Measurements from ENCODE around the gene SDC3. TPM values are rescaled to one million over a fixed set of nuclear protein-coding genes. Genes with fewer than 3 reads are reported as not detected.

Gene SDC3
- total RNA-seq, 1 donor from 2014 or later = 0.71 TPM

DNA sequence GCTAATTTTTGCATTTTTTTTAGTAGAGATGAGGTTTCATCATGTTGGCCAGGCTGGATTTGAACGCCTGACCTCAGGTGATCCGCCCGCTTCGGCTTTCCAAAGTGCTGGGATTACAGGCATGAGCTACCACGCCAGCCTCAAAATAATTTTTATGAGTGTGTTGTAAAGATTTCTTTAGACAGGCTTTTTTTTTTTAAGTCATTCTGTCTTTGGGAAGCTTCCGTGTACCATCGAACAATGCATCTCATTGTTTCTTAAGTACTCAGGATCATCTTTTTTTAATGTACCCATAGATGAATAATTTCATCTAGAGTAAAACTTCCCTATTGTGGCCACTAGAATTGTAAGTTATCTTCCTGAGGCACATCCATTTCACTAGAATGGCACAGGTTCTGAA lies 19.6 kb upstream of the SDC3 start:
- H3K4me3 Mint-ChIP-seq = no peak overlapping the region
- ATAC-seq (ENCODE audit: low read depth) = no peak
- intact Hi-C loops (cut with micrococcal nuclease) = loop anchor here (5.0 kb wide), 1 partner anchor 196 kb away; no protein-coding TSS in a partner anchor
- no peak for DNase-seq
- no peaks in the 10 kb centered on the region for H3K9me3 Mint-ChIP-seq
- CTCF ChIA-PET = interaction anchor here (0.7 to 4.6 kb wide), 9 partner anchors 9 to 209 kb away, joined by 3 to 70 read pairs (median 5); no protein-coding TSS in a partner anchor
- H3K4me1 Mint-ChIP-seq = peaks cover 5% of the 10 kb centered on the region
- peaks cover 23% of the 10 kb centered on the region for H3K36me3 Mint-ChIP-seq (ENCODE audit: low read depth)
- TF ChIP-seq, protein P1, sequence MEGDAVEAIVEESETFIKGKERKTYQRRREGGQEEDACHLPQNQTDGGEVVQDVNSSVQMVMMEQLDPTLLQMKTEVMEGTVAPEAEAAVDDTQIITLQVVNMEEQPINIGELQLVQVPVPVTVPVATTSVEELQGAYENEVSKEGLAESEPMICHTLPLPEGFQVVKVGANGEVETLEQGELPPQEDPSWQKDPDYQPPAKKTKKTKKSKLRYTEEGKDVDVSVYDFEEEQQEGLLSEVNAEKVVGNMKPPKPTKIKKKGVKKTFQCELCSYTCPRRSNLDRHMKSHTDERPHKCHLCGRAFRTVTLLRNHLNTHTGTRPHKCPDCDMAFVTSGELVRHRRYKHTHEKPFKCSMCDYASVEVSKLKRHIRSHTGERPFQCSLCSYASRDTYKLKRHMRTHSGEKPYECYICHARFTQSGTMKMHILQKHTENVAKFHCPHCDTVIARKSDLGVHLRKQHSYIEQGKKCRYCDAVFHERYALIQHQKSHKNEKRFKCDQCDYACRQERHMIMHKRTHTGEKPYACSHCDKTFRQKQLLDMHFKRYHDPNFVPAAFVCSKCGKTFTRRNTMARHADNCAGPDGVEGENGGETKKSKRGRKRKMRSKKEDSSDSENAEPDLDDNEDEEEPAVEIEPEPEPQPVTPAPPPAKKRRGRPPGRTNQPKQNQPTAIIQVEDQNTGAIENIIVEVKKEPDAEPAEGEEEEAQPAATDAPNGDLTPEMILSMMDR (IDR thresholded peaks at IDR 0.05) = no peak
- H3K27me3 Mint-ChIP-seq = no peaks in the 10 kb centered on the region
- POLR2A ChIA-PET = no interaction called here
- H3K27ac Mint-ChIP-seq = no peak overlapping the region

DNA sequence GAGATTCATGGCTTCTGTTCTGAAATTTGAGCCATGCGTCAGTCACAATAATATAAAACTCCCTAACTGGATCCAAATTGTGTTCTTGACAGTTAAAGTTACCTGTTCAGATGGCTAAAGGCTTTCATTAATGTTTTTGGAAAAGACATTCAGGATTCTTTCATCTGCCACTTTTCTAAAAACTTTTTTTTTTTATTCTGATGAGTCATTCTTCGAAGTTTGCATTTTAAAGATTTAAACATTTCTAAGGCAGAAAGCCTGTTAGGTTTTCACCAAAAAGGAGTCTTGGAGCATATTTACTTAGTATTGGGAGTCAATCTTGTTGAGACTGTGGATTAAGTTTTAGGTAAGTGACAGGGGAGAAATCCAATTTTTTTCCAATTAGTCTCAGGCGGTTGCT lies 18.9 kb upstream of the SDC3 start:
- Mint-ChIP-seq H3K9me3 (no peaks in the 10 kb centered on the region), H3K27me3 (peaks cover 4% of the 10 kb centered on the region), H3K27ac (no peak overlapping the region), H3K4me1 (no peaks in the 10 kb centered on the region), H3K4me3 (no peak overlapping the region), H3K36me3 (ENCODE audit: low read depth) (peaks cover 15% of the 10 kb centered on the region)
- ATAC-seq (ENCODE audit: low read depth) = no peak
- POLR2A ChIA-PET = no interaction called here
- CTCF ChIA-PET = interaction anchor here (0.7 to 4.6 kb wide), 3 partner anchors 124 to 193 kb away, joined by 3 to 70 read pairs (median 21); no protein-coding TSS in a partner anchor
- no peak for DNase-seq
- intact Hi-C loops (cut with micrococcal nuclease) = loop anchor here (5.0 kb wide), 1 partner anchor 195 kb away; no protein-coding TSS in a partner anchor
- TF ChIP-seq, protein P1 (IDR thresholded peaks at IDR 0.05) = no peak

DNA sequence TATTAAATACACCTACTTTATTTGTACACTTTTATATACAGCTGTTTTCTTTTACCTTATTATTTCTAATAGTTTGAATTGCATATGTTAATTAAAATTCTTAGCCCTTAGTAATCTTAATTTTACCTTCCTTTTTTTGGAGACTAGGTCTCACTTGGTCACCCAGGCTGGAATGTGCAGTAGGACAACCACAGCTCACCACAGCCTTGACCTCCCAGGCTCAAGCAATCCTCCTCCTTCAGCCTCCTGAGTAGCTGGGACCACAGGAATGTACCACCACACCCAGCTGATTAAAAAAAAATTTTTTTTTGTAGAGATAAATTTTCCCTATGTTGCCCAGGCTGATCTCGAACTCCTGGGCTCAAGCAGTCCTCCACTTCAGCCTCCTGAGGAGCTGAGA lies 15.0 kb upstream of the SDC3 start:
- H3K36me3 Mint-ChIP-seq (ENCODE audit: low read depth) = no peaks in the 10 kb centered on the region
- POLR2A ChIA-PET = interaction anchor here (0.7 kb wide), 1 partner anchor 78 kb away, joined by 4 read pairs; no protein-coding TSS in a partner anchor
- intact Hi-C loops (cut with micrococcal nuclease) = no loop called here
- TF ChIP-seq, protein P1 (IDR thresholded peaks at IDR 0.05) = no peak
- CTCF ChIA-PET = interaction anchor here (1.2 to 1.3 kb wide), 2 partner anchors 10 to 121 kb away, joined by 3 to 4 read pairs; no protein-coding TSS in a partner anchor
- H3K4me3 Mint-ChIP-seq = no peak overlapping the region
- peaks cover 14% of the 10 kb centered on the region for H3K27me3 Mint-ChIP-seq
- ATAC-seq (ENCODE audit: low read depth) = no peak
- DNase-seq = no peak
- H3K27ac Mint-ChIP-seq = no peak overlapping the region
- H3K4me1 Mint-ChIP-seq = no peaks in the 10 kb centered on the region
- H3K9me3 Mint-ChIP-seq = no peaks in the 10 kb centered on the region

DNA sequence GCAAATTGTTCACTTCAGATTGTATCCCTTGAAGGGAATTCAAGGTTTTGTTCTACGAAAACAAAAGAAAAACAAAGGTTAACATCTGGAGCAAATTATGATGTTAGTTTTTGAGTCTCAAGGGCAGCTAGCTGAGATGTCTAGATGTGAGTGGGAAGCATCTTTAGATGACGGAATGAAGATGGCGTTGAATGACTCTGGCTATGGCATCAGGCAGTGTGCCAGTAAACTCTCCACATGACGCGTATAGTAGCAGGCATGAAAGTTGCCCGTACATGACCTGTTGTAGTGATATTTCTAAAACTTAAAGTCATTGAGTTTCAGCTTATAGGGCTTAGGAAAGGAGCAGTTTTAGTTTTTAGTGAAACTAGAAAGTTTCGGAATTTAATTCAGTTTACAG lies 12.3 kb upstream of the SDC3 start:
- no peaks in the 10 kb centered on the region for H3K4me1 Mint-ChIP-seq
- peaks cover 14% of the 10 kb centered on the region for H3K27me3 Mint-ChIP-seq
- ATAC-seq (ENCODE audit: low read depth) (no peak), DNase-seq (no peak)
- no peaks in the 10 kb centered on the region for H3K36me3 Mint-ChIP-seq (ENCODE audit: low read depth)
- POLR2A ChIA-PET = no interaction called here
- no peaks in the 10 kb centered on the region for H3K9me3 Mint-ChIP-seq
- TF ChIP-seq, protein P1 (IDR thresholded peaks at IDR 0.05) = no peak
- H3K27ac Mint-ChIP-seq = no peak overlapping the region
- no peak overlapping the region for H3K4me3 Mint-ChIP-seq
- CTCF ChIA-PET = interaction anchor here (1.6 kb wide), 1 partner anchor 9 kb away, joined by 5 read pairs; no protein-coding TSS in a partner anchor
- intact Hi-C loops (cut with micrococcal nuclease) = no loop called here

DNA sequence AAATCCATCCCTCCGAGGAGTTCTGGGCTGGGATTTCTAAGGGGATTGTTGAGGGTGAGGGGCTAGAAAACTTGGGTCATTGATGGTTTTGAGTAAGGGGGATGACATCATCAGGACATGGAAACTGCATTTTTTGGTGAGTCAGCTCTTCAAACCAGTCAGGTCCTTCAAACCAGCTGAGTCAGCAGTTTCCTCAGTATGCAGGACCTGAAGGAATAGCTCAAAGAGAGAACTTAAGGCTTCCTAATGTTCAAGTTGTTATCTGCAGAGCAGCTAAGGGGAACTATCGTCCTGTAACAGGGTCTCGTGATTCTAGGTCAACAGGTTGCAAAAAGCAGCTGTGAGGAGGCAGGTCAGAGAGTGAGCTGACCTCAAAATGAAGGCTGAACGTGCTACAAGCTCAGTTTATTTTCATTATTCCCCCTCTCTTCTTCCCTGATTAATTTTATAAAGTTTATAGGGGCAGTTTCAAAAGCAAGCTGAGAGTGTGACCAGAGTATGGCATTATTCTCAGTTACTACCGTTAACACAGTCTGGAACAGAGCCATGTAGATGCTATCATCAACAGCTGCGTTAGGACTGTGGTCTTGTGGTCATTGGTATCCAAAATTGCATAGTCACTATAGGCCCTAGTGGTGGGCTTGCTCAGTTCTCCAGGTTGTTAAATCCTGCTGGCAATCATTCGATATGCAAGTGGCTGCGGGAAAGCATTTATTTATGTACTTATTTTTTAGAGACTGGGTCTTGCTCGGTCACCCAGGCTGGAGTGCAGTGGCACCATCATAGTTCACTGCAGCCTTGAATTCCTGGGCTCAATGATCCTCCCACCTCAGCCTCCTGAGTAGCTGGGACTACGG lies 10.7 kb upstream of the SDC3 start:
- CTCF ChIA-PET = interaction anchor here (1.3 kb wide), 1 partner anchor 10 kb away, joined by 5 read pairs; no protein-coding TSS in a partner anchor
- Mint-ChIP-seq H3K27ac (no peak overlapping the region), H3K36me3 (ENCODE audit: low read depth) (no peaks in the 10 kb centered on the region), H3K9me3 (no peaks in the 10 kb centered on the region), H3K4me3 (no peak overlapping the region), H3K4me1 (no peaks in the 10 kb centered on the region), H3K27me3 (peaks cover 14% of the 10 kb centered on the region)
- TF ChIP-seq, protein P1 (IDR thresholded peaks at IDR 0.05) = no peak
- DNase-seq (no peak), ATAC-seq (ENCODE audit: low read depth) (no peak)
- POLR2A ChIA-PET = no interaction called here
- intact Hi-C loops (cut with micrococcal nuclease) = loop anchor here (10.0 kb wide), 1 partner anchor 1684 kb away; the partner anchor contains the start of genes MECR and PTPRU

Measured in activated B cell treated with CpG ODN at 0.5 μM for 24 hours (primary cell).